Trophoblast cell (in vitro differentiated cells and primary cell): ENCODE results near the gene EIF4E.
A peak's percentile ranks its signal among the peaks of the same experiment; 100 is the strongest.

Experiments used
- DNase-seq, 2 donors: peaks; one replicate each; pipeline ENCODE4 v3.0.0-alpha.2; 2016
- H2AFZ ChIP-seq: 2 replicates; pipeline ENCODE4 v1.6.1; 2013; ENCODE audit warnings: low read length, moderate library complexity, mild to moderate bottlenecking; ENCODE audit not compliant: insufficient read depth, poor library complexity
- H2AK5ac ChIP-seq: 2 replicates; pipeline ENCODE4 v1.6.1; 2013; ENCODE audit warnings: mild to moderate bottlenecking, low read length
- H2BK120ac ChIP-seq: 2 replicates; pipeline ENCODE4 v1.6.1; 2013; ENCODE audit warnings: low read length, mild to moderate bottlenecking, moderate library complexity; ENCODE audit not compliant: insufficient read depth, poor library complexity
- H2BK12ac ChIP-seq: 2 replicates; pipeline ENCODE4 v1.6.1; 2013; ENCODE audit warnings: mild to moderate bottlenecking, low read length, moderate library complexity
- H2BK5ac ChIP-seq: 2 replicates; pipeline ENCODE4 v1.6.1; 2013; ENCODE audit warnings: low read length, low read depth, moderate library complexity, mild to moderate bottlenecking; ENCODE audit not compliant: poor library complexity
- H3K14ac ChIP-seq: 2 replicates; pipeline ENCODE4 v1.6.1; 2013; ENCODE audit warnings: mild to moderate bottlenecking, low read length
- H3K18ac ChIP-seq: 2 replicates; pipeline ENCODE4 v1.6.1; 2013; ENCODE audit warnings: mild to moderate bottlenecking, low read length
- H3K23ac ChIP-seq: 2 replicates; pipeline ENCODE4 v1.6.1; 2013; ENCODE audit warnings: low read length
- H3K27ac ChIP-seq: 2 replicates; pipeline ENCODE4 v1.5.1; 2013; ENCODE audit warnings: low read depth, mild to moderate bottlenecking, inconsistent platforms, low read length, moderate library complexity
- H3K27me3 ChIP-seq: 2 replicates; pipeline ENCODE4 v1.6.1; 2013; ENCODE audit warnings: inconsistent platforms, mild to moderate bottlenecking, low read length, moderate library complexity; ENCODE audit not compliant: insufficient read depth
- H3K36me3 ChIP-seq, 2 experiments: 1 replicate in 1 of 2; 2 replicates in 1 of 2; pipeline ENCODE4 v1.6.1; 2013; ENCODE audit warnings: low read length in 2 of 2, mild to moderate bottlenecking in 2 of 2, moderate library complexity in 1 of 2; ENCODE audit not compliant: insufficient read depth in 2 of 2, control insufficient read depth in 1 of 2
- H3K4ac ChIP-seq: 2 replicates; pipeline ENCODE4 v1.6.1; 2013; ENCODE audit warnings: low read depth, mild to moderate bottlenecking, low read length, moderate library complexity
- H3K4me1 ChIP-seq, 2 experiments: 1 replicate in 1 of 2; 2 replicates in 1 of 2; pipeline ENCODE4 v1.6.1; 2013; ENCODE audit warnings: low read length in 2 of 2, mild to moderate bottlenecking in 2 of 2, moderate library complexity in 1 of 2; ENCODE audit not compliant: insufficient read depth in 2 of 2, control insufficient read depth in 1 of 2
- H3K4me2 ChIP-seq: 2 replicates; pipeline ENCODE4 v1.6.1; 2013; ENCODE audit warnings: inconsistent platforms, mild to moderate bottlenecking, low read length, moderate library complexity
- H3K4me3 ChIP-seq: 2 replicates; pipeline ENCODE4 v1.5.1; 2013; ENCODE audit warnings: mild to moderate bottlenecking, low read depth, low read length, inconsistent platforms
- H3K79me1 ChIP-seq: one replicate; pipeline ENCODE4 v1.6.1; 2013; ENCODE audit warnings: low read length
- H3K79me2 ChIP-seq: 2 replicates; pipeline ENCODE4 v1.6.1; 2013; ENCODE audit warnings: low read length, mild to moderate bottlenecking; ENCODE audit not compliant: control insufficient read depth, insufficient read depth, poor library complexity
- H3K9ac ChIP-seq: 2 replicates; pipeline ENCODE4 v1.6.1; 2013; ENCODE audit warnings: mild to moderate bottlenecking, low read length
- H3K9me3 ChIP-seq: 2 replicates; pipeline ENCODE4 v1.6.1; 2013; ENCODE audit warnings: low read depth, mild to moderate bottlenecking, control low read depth, inconsistent platforms, low read length; ENCODE audit not compliant: insufficient read depth
- H4K12ac ChIP-seq: 2 replicates; pipeline ENCODE4 v1.6.1; 2013; ENCODE audit warnings: low read depth, mild to moderate bottlenecking, low read length, moderate library complexity
- H4K8ac ChIP-seq: 2 replicates; pipeline ENCODE4 v1.6.1; 2013; ENCODE audit warnings: low read depth, mild to moderate bottlenecking, low read length, moderate library complexity
- H4K91ac ChIP-seq: one replicate; pipeline ENCODE4 v1.6.1; 2013; ENCODE audit warnings: low read depth, mild to moderate bottlenecking, low read length, moderate library complexity
- WGBS: extraction: QIAGEN DNeasy Blood & Tissue Kit; methylation state at CpG from one replicate; pipeline ENCODE4 v1.1.7; 2013; ENCODE audit warnings: missing lambda C conversion rate; ENCODE audit not compliant: insufficient read length, insufficient coverage; ENCODE audit errors: extremely low coverage; 5-methylcytosine and 5-hydroxymethylcytosine counted together

The EIF4E gene

DNA sequence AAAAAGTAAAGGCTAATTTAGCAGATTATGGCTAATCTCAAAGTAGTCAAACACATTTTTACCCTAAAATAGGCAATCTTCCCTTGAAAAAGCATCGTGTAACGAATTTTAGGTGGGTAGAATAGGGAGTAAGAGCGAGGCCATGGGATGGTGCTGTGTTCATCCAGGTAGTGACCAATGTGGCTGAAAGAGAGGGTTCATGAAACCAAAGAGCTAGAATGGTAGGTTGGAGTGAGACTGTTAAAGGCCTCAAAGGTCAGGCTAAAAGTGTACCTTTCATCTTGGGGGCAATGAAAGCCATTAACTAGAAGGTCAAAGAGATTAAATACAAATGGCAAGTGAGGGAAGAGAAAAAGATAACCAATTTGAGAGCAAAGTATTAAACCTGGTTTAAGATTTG lies 23.6 kb downstream of the EIF4E start:
- no peak overlapping the region for H2BK5ac ChIP-seq
- WGBS = no CpG with 5 or more reads among the region's 3 CpGs

DNA sequence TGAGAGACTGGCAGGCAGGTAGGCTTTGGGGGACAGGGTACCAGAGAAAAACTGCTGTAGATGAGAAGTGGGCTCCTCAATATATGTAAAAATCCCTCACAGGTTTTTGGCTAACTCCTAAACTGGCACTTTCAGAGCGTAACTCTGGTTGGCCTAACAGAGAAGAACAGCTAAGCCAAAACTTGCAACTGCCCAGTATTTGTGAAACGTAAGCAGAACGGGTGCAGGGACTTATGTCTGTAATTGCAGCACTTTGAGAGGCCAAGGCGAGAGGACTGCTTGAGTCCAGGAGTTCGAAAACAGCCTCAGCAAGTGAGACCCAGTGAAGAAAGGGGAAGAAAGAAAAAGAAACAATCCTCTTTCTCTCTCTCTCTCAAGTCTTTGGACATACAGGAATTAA lies 25.0 kb downstream of the EIF4E start:
- Histone ChIP-seq H4K8ac (no peak overlapping the region), H3K4me1 (peaks cover 0 to 2% of the 10 kb centered on the region in 2 experiments), H3K18ac (no peak overlapping the region), H2BK120ac (no peak overlapping the region), H2BK5ac (no peak overlapping the region), H3K27ac (no peak overlapping the region), H3K36me3 (peaks cover 4 to 8% of the 10 kb centered on the region in 2 experiments), H2AK5ac (no peak overlapping the region), H3K79me1 (no peaks in the 10 kb centered on the region), H3K9me3 (no peaks in the 10 kb centered on the region), H3K14ac (no peak overlapping the region), H3K4me2 (no peak overlapping the region), H3K79me2 (peaks cover 8% of the 10 kb centered on the region), H3K4ac (peak overlapping the region; percentile 64), H2AFZ (no peak overlapping the region), H4K91ac (no peak overlapping the region), H3K23ac (no peak overlapping the region), H2BK12ac (no peak overlapping the region), H3K27me3 (no peaks in the 10 kb centered on the region), H3K9ac (no peak overlapping the region), H4K12ac (no peak overlapping the region), H3K4me3 (no peak overlapping the region)
- DNase-seq = no peak
- WGBS = no CpG with 5 or more reads among the region's 5 CpGs

More for the DNA sequence above, 23.6 kb downstream of the EIF4E start:
- H3K4ac ChIP-seq = peak overlapping the region; percentile 89
- no peak overlapping the region for H4K12ac ChIP-seq
- no peak overlapping the region for H3K9ac ChIP-seq
- H3K27ac ChIP-seq = no peak overlapping the region
- peaks cover 4 to 8% of the 10 kb centered on the region in 2 experiments for H3K36me3 ChIP-seq
- H4K91ac ChIP-seq = no peak overlapping the region
- no peak overlapping the region for H3K18ac ChIP-seq
- no peaks in the 10 kb centered on the region for H3K9me3 ChIP-seq
- no peak overlapping the region for H3K23ac ChIP-seq
- H2BK12ac ChIP-seq = no peak overlapping the region
- H2AK5ac ChIP-seq = no peak overlapping the region
- H2BK120ac ChIP-seq = no peak overlapping the region
- no peak overlapping the region for H3K4me2 ChIP-seq
- no peak overlapping the region for H3K14ac ChIP-seq
- H3K27me3 ChIP-seq = no peaks in the 10 kb centered on the region
- no peak overlapping the region for H2AFZ ChIP-seq
- DNase-seq = no peak
- H3K79me1 ChIP-seq = no peaks in the 10 kb centered on the region
- peaks cover 0 to 2% of the 10 kb centered on the region in 2 experiments for H3K4me1 ChIP-seq
- peaks cover 8% of the 10 kb centered on the region for H3K79me2 ChIP-seq
- no peak overlapping the region for H4K8ac ChIP-seq
- H3K4me3 ChIP-seq = no peak overlapping the region

DNA sequence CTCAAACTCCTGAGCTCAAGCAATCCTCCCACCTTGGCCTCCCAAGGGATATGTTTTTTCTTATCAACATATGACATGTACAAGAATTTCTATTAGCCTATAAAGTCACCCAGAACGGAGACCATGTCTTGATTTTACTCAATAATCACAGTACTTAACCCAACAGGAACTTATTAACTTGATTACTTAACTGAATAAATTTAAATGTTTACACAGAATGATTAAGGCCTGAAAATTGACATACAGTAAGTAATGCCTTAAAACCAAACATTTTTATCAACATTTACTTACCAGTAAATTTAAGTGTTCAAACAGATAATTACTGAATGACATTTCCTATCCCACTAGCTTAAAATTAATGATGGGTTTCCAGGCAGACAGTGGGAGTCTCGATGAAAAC lies 25.4 kb downstream of the EIF4E start:
- no CpG with 5 or more reads among the region's 2 CpGs for WGBS
- H3K27ac ChIP-seq = no peak overlapping the region
- H3K79me2 ChIP-seq = peaks cover 8% of the 10 kb centered on the region
- no peak overlapping the region for H3K9ac ChIP-seq
- no peaks in the 10 kb centered on the region for H3K27me3 ChIP-seq
- H3K23ac ChIP-seq = no peak overlapping the region
- H3K4me2 ChIP-seq = no peak overlapping the region
- no peak overlapping the region for H2AFZ ChIP-seq
- H3K4me1 ChIP-seq = peaks cover 0 to 2% of the 10 kb centered on the region in 2 experiments
- peaks cover 4 to 8% of the 10 kb centered on the region in 2 experiments for H3K36me3 ChIP-seq
- no peaks in the 10 kb centered on the region for H3K79me1 ChIP-seq
- H4K91ac ChIP-seq = no peak overlapping the region
- no peaks in the 10 kb centered on the region for H3K9me3 ChIP-seq
- H4K12ac ChIP-seq = no peak overlapping the region
- no peak overlapping the region for H3K18ac ChIP-seq
- H2BK120ac ChIP-seq = no peak overlapping the region
- no peak for DNase-seq
- no peak overlapping the region for H2BK5ac ChIP-seq
- no peak overlapping the region for H2BK12ac ChIP-seq
- H4K8ac ChIP-seq = no peak overlapping the region
- H3K4me3 ChIP-seq = no peak overlapping the region
- no peak overlapping the region for H2AK5ac ChIP-seq
- no peak overlapping the region for H3K4ac ChIP-seq
- H3K14ac ChIP-seq = no peak overlapping the region

DNA sequence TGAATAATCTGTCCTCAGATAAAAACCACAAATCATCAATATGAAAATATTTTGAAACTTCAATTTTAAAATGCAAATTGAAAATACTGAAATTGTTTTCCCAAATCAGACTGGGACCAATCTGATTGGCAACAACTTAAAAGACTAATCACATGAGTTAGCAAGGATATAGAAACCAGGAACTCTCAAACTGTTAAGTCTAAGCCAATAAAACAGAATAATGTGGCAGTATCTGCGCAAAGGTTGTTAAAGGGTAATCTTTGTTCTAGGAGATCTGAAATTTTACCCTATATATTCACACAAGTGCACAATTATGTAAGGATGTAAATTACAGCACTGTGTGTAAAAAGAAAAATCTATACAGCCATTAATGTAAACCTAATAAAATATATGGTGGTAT lies 29.7 kb downstream of the EIF4E start:
- no peak overlapping the region for H3K9ac ChIP-seq
- H3K79me1 ChIP-seq = no peaks in the 10 kb centered on the region
- H3K18ac ChIP-seq = no peak overlapping the region
- H3K4me2 ChIP-seq = no peak overlapping the region
- no peak overlapping the region for H2BK5ac ChIP-seq
- WGBS = no CpG with 5 or more reads among the region's 1 CpG
- H3K27ac ChIP-seq = no peak overlapping the region
- peaks cover 4% of the 10 kb centered on the region for H3K79me2 ChIP-seq
- DNase-seq = no peak
- no peak overlapping the region for H2BK12ac ChIP-seq
- H4K91ac ChIP-seq = no peak overlapping the region
- no peak overlapping the region for H3K4me3 ChIP-seq
- no peaks in the 10 kb centered on the region for H3K4me1 ChIP-seq
- no peak overlapping the region for H3K14ac ChIP-seq
- no peak overlapping the region for H2BK120ac ChIP-seq
- no peak overlapping the region for H2AK5ac ChIP-seq
- no peak overlapping the region for H3K4ac ChIP-seq
- H2AFZ ChIP-seq = no peak overlapping the region
- peaks cover 9 to 11% of the 10 kb centered on the region in 2 experiments for H3K36me3 ChIP-seq
- peaks cover 2% of the 10 kb centered on the region for H3K9me3 ChIP-seq
- no peak overlapping the region for H4K12ac ChIP-seq
- no peak overlapping the region for H4K8ac ChIP-seq
- no peaks in the 10 kb centered on the region for H3K27me3 ChIP-seq
- no peak overlapping the region for H3K23ac ChIP-seq
